HG03354 (cell line): ENCODE measurements around the gene STPG4.

ENCODE experiments used
- ATAC-seq: cut with Tn5 transposase; IDR thresholded peaks from one replicate; pipeline ENCODE4 v1.9.1; 2021; ENCODE audit warnings: mild to moderate bottlenecking; ENCODE audit not compliant: unreplicated experiment, poor library complexity, severe bottlenecking

STPG4 gene

DNA sequence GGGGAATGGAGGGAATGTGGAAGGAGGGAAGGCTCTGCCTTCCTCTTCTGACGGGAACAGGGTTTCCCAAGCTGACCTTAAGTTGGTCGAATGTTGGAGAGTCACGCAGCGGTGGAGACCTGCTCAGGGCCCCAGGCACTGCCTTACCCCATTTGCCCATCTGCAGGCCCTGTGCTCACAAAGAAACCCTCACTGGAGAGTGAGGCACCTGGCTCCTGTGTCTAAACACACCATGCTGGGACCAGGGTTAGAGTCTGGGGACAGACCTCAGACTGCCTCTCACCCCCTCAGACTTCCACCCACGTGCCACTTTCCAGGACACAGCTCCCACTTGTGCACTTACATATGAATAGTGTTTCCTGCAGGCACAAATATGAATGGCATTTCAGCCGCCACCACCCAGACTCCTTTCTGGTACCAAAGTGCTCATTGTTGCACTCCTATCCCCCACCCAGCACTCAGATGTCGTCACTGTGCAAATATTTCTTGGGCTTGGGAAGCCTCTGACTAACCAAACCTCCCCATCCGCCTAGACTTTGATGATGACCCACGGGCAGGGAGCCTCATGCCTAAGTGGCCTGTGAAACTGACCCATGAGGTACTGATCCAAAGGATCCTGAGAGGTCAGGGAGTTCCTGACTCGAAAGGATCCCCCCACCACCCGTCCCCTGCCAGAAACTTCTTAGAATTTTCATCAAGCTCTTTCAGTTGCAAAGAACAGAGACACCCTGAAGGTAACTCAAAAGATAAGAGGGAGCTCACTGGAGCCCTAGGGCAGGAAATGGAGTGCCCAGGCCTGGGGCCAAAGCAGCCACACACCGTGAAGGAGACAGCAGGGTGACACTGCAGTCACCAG is 78.3 kb downstream of the STPG4 start:
- no peak for ATAC-seq

DNA sequence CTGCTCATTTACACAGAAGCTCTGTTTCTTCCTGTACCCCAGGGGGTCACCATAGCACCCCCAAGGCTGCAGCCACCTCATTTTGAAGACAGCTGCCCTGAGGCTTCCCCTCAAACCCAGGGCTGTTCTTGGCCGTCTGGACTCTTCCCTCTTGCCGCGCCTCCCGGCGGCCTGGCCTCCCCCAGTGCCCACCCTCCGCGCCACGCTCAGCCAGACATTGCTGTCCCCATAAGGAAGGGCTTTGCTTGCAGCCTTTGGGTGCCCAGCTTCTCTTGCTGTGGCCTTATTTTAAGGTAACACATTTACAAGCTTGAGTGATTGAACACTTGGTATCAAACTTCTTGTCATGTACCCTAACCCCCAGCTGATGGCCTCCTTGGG is 79.0 kb downstream of the STPG4 start:
- no peak for ATAC-seq

DNA sequence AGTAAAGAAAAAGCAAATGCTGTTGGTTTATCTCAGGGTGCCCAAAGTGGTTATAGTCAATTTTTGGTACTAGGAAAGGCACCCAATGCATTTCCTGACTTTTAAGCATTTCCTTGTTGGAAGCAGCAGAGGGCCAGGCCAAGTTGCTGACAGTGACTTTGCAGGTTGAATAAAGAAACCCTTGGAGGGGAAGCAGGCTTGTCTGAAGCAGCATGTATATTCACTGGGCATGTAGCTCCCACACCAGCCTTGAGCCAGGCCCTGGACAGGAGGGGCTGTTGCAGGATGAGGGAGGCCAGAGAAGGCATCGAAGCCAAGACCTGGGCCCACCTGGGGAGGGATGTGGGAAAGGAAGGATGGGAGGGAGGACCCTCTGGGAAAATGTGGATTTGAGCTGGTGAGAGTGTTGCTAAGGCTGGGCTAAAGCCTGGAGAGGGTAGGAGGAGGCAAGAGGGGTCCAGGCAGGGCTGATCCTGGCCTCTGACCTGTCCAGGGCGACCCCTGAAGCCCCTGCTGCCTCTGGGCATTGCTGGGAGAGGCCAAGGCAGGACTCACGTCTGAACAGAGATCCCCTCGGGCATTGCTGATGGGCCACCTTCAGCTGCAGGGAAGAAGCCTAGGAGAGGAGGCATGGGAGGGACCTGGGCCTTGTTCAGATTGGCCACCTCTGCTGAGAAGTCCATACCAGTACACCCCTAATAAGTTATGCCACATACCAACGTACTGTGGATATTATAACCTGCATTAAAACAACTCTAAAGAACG is 79.6 kb downstream of the STPG4 start:
- no peak for ATAC-seq

DNA sequence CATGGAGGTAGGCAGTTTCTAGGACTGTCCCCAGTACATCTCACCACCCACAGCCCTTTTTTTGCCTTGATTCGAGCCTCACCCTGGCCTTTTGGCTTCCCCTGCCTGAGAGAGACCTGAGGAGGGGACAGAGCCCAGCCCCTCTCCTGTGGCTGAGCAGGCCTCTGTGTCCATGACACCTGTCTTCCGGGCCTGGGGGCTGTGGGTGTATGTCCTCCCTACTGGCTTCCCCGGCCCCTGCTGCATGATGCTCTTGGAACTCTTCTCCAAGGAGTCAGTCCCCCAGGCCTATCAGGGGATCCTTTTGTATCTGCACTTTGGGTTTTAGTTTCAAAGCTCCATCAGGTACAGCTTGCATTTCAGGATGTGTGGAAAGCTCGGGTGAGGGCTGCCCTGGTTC is 80.4 kb downstream of the STPG4 start:
- ATAC-seq, result no peak

GRCh38 chr2:47073641-47074040 is 81.5 kb downstream of the STPG4 start:
- ATAC-seq, result no peak

- ATAC-seq, result no peak
These were observed 81.9 kb downstream of the STPG4 start for GRCh38 chr2:47073217-47073616.

DNA sequence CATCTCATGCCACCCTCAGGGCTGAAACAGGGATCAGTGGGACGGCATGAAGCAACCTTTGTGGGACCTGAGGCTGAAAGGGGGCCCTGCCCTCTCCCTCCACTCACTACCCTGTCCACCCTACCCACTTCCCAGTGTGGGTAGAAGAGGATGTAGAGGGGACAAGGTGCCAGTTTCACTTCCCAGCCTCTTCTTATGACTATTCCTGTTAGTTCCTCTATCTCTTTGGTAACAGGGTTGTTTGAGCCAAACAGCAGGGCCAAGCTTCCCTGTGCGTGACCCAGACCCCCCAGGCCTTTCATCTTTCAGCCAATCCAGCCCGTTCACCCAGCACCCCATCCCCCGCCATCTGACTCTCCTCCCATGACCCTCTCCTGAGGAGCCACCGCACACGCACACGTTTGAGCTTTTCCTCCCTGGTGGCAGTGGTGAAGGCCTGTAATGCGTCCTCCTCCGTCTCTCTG is 82.3 kb downstream of the STPG4 start:
- ATAC-seq, result no peak

DNA sequence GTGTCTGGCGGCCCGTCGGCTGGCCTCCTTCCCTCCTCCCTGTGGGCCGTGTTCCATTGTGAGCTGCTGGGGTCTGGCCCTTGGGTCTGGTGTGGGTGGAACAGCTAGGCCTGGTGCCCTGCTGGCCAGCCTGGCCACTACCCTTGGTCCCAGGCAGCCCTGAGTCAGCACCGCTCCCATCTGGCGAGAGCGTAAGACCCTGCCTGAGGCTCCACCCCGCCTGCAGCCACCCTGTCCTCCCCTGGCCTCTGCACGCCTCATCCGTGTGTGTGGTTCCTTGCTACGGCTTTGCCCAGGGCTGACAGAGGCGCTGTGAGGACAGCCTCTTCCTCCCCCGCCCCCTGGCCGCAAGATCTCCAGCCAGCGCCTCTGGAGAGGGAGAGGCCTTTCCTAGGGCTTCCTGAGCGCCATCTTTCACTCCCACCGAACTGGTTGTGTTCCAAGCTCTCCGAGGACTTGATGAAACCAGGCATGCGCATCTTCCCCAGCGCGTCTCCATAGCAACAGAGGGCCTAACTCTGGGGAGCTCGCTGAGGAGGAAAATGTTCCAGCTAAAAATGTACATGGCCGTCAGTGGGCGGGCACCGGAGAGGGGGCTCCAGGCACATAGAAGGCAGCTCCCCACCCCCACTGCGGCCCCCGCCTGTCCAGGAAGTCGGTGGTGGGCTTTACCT is 83.0 kb downstream of the STPG4 start:
- no peak for ATAC-seq

DNA sequence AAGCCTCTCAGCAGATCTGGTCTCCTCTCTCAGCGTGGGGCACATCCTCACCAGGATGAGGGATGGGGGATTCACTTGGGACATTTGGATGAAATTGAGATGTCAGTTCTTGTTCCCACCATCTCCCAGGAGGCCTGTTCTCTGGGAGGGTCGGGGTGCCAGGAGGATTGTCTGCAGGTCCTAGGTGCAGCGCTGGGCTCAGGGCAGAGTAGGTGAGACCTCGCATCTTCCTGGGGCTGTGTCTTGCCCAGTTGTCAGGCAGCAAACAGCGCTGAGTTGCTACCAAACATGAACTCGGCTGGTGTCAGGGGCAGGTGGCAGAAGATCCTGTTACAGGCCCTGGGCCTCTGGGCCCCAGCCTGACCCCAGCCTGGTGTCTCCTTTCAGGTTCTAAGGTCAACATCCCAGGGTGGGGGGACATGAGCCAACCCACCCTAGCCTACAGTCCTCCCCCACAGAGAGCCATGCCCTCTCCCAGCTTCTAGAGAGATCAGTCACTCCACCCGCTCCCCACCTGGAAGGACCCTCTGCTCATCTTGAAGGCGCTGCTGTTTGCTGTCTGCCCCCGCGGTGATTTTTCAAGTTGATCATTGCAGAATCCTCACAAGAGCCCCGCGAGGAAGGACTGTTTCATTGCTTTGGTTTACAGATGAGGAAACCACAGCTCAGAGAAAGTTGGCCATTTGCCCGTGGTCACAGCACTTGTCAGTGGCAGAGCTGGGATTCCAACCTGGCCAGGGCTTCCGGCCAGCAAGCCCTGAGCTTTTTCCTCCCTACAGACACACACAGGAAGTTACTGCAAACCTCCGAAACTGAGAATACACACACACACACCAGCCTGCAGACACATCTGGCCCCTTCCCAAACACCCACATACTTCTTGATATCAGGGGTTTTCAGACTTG is 83.9 kb downstream of the STPG4 start:
- ATAC-seq, result peak; percentile 75

- ATAC-seq, result no peak
These were observed 84.8 kb downstream of the STPG4 start for GRCh38 chr2:47070155-47070919.

DNA sequence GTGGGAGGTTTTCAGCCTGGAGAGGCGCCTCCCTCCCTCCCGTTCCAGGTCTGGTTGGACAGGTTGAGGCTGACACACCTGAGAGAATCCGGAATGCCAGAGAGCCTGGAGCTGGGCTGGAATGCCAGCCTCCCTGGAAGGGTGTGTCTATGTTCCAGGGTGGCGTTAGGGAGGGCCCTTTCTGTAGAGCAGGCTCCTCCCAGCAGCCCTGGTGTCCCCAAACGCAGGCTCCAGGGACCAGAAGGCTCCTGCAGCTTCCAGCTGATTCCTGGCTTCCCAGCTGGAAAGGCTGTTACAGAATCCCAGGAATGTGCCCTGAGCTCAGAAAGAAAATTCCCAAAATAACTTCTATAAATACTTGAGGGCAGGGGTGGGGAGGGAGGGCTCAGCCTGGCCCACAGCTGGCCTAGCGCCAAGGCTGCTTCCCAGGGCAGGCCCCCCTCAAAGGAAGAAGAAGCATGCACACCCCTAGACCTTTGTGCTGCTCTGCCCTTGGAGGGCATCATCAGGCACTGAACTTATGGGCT is 85.4 kb downstream of the STPG4 start:
- ATAC-seq, result no peak

- ATAC-seq, result no peak
These were observed 86.0 kb downstream of the STPG4 start for GRCh38 chr2:47068981-47069627.

DNA sequence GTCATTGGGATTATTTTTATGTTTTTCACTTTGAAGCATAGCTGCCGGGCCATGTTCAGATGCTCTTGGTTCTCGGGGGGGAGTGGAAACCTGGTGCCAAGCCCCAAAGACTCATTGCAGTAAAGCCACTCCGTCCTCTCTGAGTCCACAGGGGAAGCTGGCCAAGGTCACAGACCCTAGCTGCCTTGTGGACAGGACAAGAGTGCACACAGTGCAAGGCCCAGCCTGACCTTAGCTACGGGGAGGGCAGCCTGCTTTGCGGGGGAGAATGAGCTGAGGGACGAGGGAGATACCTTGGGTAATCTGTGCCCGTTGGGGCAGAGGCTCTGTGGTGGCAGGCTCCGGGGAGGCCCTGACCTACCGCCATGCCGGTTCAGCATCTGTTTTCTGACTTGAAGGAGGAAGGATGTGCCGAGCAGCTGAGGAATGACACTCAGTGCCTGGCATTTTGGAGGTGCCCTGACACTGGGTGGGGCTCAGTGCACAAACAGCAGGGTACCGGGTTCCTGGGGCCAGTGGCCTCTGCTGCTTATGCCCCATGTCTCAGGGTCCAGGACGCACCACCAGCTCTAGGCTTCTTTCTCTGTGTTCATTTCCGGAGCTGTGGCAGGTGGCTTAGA is 87.2 kb downstream of the STPG4 start:
- ATAC-seq, result no peak

DNA sequence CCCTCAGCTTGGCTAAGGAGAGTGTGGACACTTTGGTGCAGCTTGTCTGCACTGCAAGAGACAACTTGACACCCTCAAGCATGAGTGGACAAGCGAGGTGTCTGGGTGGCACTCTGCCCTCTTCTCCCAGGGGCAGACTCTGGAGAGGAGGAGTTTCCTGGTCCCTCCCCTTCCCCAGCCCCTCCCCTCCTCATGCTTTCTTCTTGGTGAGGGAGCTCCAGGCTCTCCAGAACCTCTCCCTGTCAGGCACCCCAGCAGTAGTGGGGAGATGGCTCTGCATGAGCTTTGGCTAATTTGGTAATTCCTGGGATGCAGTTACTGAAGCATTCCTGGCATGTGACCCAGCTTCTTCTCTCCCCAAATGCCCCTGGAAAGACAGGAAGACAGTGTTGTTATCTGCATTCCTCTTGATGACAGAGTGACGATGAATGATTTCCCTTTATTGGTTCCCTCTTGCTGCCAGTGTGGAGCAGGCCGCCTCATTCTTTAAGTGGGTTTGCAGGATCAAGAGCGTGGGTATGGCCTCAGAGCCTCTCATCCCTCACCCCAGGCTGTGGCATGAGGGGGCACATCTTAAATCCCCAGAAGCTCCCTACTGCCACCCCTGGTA is 89.2 kb downstream of the STPG4 start:
- ATAC-seq, result no peak

DNA sequence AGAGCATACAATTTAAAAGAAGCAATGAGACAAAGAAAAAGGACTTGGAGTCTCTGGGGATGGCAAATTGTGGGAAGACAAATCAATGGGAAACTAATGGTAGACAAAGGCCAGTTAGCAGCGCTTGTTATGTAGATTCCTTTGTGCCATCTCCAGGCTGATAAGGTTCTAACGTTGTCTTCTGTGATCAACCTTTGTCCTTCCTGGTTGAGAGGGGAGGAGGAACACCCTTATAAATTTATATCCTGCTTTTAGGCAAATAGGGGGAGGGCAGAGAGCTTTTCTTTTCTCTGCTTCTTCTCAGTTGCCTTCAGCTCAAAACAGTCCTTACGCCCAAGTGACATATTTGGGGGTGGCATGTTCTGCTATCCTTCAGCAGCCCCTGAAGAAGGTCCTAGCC is 89.8 kb downstream of the STPG4 start:
- no peak for ATAC-seq

DNA sequence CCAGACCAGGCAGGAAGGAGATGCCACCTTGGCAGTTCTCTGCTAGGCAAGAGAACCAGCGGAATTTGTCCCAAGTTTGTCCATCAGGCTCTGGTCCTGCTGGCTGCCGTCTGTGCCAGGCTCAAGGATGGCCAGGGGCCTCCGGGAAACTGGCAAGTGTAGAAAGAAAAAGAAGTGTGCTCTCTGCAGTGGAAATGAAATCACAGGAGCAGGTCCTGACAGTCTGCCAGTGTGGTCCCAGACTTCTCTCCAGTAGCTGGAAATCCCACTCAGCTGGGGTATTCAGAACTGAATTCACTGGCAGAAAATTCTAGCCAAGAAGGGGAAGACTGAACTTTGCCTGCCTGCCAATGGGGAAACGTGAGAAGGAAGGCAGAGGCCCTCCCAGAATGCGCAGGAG is 91.0 kb downstream of the STPG4 start:
- no peak for ATAC-seq

DNA sequence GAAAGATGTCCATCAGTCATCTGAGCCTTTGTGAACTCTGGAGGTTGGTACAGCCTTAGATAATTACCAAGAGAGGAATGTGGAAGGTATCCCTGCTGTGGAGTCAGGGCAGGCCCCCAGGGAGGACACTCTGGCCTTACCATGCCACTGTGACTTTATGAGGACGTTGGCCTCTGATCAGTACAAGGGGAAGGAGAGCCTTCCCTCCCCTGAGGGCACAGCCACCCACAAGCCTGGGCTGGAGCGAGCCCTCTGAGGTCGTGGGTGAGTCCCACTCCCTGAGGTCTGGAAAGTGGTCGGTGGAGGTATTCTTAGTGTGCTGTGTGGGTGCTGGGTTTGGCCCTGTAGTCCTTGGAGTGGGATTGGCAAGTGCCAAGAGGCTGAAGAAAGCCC is 91.6 kb downstream of the STPG4 start:
- no peak for ATAC-seq
